Measurements from ENCODE around the gene GRID2IP.
A peak's percentile ranks its signal among the peaks of the same experiment; 100 is the strongest.
"Not testable (repeated sequence)": the region's sequence is repeated elsewhere in the genome, so short reads cannot be mapped to it uniquely, and the experiment has no call there.

The GRID2IP gene

GRCh38 chr7:6482307-6482706, 69.0 kb downstream of the GRID2IP start:
- Histone ChIP-seq H3K36me3 (ENCODE audit: control insufficient read depth in 2 of 2, insufficient read depth in 2 of 2, low read length in 2 of 2) (no peaks in the 10 kb centered on the region), H3K4me3 (ENCODE audit: low read length in 2 of 2) (peak overlapping the region; percentile 78 to 86), H3K4me1 (ENCODE audit: control insufficient read depth, insufficient read depth, low read length) (peaks cover 19% of the 10 kb centered on the region), H3K9me3 (ENCODE audit: control insufficient read depth in 2 of 2, low read length in 2 of 2) (no peaks in the 10 kb centered on the region), H3K9ac (ENCODE audit: low read length in 2 of 2) (peak overlapping the region in 1 of 2 donors; percentile 41), H3K27ac (ENCODE audit: low read length) (no peak overlapping the region), H3K27me3 (ENCODE audit: control insufficient read depth in 1 of 2, insufficient read depth in 2 of 2, low read length in 2 of 2) (no peaks in the 10 kb centered on the region)

DNA sequence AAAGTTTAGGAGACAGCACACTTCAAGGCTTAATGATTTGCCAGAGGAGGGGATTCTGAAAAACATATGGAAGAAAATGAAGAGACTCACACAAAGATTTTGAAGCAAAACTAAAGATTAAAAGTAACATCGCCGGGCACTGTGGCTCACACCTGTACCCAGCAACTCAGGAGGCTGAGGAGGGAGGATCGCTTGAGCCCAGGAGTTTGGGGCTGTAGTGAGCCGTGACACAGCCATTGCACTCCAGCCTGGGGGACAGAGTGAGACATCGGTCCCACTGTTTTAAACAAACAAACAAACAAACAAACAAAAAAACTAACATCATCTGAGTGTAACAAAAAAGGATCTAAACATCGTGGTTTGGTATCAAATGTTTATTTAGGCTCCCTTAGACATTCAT, 69.8 kb downstream of the GRID2IP start:
- Histone ChIP-seq H3K9me3 (ENCODE audit: control insufficient read depth in 2 of 2, low read length in 2 of 2) (no peaks in the 10 kb centered on the region), H3K36me3 (ENCODE audit: control insufficient read depth in 2 of 2, insufficient read depth in 2 of 2, low read length in 2 of 2) (no peaks in the 10 kb centered on the region), H3K4me1 (ENCODE audit: control insufficient read depth, insufficient read depth, low read length) (peaks cover 22% of the 10 kb centered on the region), H3K27me3 (ENCODE audit: control insufficient read depth in 1 of 2, insufficient read depth in 2 of 2, low read length in 2 of 2) (no peaks in the 10 kb centered on the region), H3K4me3 (ENCODE audit: low read length in 2 of 2) (no peak overlapping the region), H3K9ac (ENCODE audit: low read length in 2 of 2) (no peak overlapping the region), H3K27ac (ENCODE audit: low read length) (no peak overlapping the region)

DNA sequence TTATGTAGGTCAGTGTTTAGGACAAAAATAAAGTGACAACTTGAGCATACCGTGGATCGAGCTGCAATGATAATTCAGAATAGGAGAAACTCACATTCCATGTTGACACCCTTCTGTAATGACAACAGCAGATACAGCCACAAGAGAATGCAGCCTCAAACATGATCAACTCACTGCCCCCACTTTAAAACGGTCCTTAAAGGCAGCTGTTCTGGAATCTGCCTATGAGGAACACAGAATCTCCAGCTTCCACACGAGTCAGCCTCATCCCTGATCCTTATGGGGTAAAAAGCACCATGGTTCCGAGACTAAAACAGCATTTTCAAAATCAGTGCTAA, 71.0 kb downstream of the GRID2IP start:
- no peaks in the 10 kb centered on the region for H3K27me3 ChIP-seq (ENCODE audit: control insufficient read depth in 1 of 2, insufficient read depth in 2 of 2, low read length in 2 of 2)
- H3K4me1 ChIP-seq (ENCODE audit: control insufficient read depth, insufficient read depth, low read length) = peaks cover 22% of the 10 kb centered on the region
- no peaks in the 10 kb centered on the region for H3K36me3 ChIP-seq (ENCODE audit: control insufficient read depth in 2 of 2, insufficient read depth in 2 of 2, low read length in 2 of 2)
- H3K9ac ChIP-seq (ENCODE audit: low read length in 2 of 2) = peak overlapping the region; percentile 19 to 30
- no peak overlapping the region for H3K4me3 ChIP-seq (ENCODE audit: low read length in 2 of 2)
- no peaks in the 10 kb centered on the region for H3K9me3 ChIP-seq (ENCODE audit: control insufficient read depth in 2 of 2, low read length in 2 of 2)
- H3K27ac ChIP-seq (ENCODE audit: low read length) = no peak overlapping the region

- Histone ChIP-seq H3K4me1 (ENCODE audit: control insufficient read depth, insufficient read depth, low read length) (peaks cover 16% of the 10 kb centered on the region), H3K4me3 (ENCODE audit: low read length in 2 of 2) (no peak overlapping the region), H3K9me3 (ENCODE audit: control insufficient read depth in 2 of 2, low read length in 2 of 2) (no peaks in the 10 kb centered on the region), H3K27me3 (ENCODE audit: control insufficient read depth in 1 of 2, insufficient read depth in 2 of 2, low read length in 2 of 2) (no peaks in the 10 kb centered on the region), H3K27ac (ENCODE audit: low read length) (no peak overlapping the region), H3K9ac (ENCODE audit: low read length in 2 of 2) (no peak overlapping the region), H3K36me3 (ENCODE audit: control insufficient read depth in 2 of 2, insufficient read depth in 2 of 2, low read length in 2 of 2) (peaks cover 2% of the 10 kb centered on the region in 2 donors)
These were observed 72.2 kb downstream of the GRID2IP start for GRCh38 chr7:6479067-6479466.

DNA sequence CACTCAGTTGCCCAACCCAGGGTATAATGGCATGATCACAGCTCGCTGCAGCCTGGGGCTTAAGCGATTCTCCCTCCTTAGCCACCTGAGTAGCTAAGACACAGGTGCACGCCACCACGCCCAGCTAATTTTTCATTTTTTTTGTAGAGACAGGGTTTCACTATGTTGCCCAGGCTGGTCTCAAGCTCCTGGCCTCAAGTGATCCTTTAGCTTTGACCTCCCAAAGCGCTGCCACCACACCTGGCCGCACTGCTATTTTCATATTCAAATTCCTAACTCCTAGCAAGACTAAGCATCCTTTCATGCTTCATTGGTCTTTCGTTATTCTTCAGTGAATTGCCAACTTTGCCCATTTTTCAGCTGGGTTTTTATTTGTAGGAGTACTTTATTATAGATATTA, 73.1 kb downstream of the GRID2IP start:
- Histone ChIP-seq H3K27ac (ENCODE audit: low read length) (no peak overlapping the region), H3K4me3 (ENCODE audit: low read length in 2 of 2) (no peak overlapping the region), H3K27me3 (ENCODE audit: control insufficient read depth in 1 of 2, insufficient read depth in 2 of 2, low read length in 2 of 2) (no peaks in the 10 kb centered on the region), H3K9ac (ENCODE audit: low read length in 2 of 2) (no peak overlapping the region), H3K4me1 (ENCODE audit: control insufficient read depth, insufficient read depth, low read length) (peaks cover 16% of the 10 kb centered on the region), H3K36me3 (ENCODE audit: control insufficient read depth in 2 of 2, insufficient read depth in 2 of 2, low read length in 2 of 2) (peaks cover 5 to 8% of the 10 kb centered on the region in 2 donors), H3K9me3 (ENCODE audit: control insufficient read depth in 2 of 2, low read length in 2 of 2) (no peaks in the 10 kb centered on the region)

GRCh38 chr7:6477318-6477660, 74.0 kb downstream of the GRID2IP start:
- no peaks in the 10 kb centered on the region for H3K27me3 ChIP-seq (ENCODE audit: control insufficient read depth in 1 of 2, insufficient read depth in 2 of 2, low read length in 2 of 2)
- peaks cover 8% of the 10 kb centered on the region for H3K4me1 ChIP-seq (ENCODE audit: control insufficient read depth, insufficient read depth, low read length)
- no peak overlapping the region for H3K4me3 ChIP-seq (ENCODE audit: low read length in 2 of 2)
- H3K9ac ChIP-seq (ENCODE audit: low read length in 2 of 2) = no peak overlapping the region
- H3K36me3 ChIP-seq (ENCODE audit: control insufficient read depth in 2 of 2, insufficient read depth in 2 of 2, low read length in 2 of 2) = peaks cover 9 to 10% of the 10 kb centered on the region in 2 donors
- H3K27ac ChIP-seq (ENCODE audit: low read length) = no peak overlapping the region
- H3K9me3 ChIP-seq (ENCODE audit: control insufficient read depth in 2 of 2, low read length in 2 of 2) = no peaks in the 10 kb centered on the region

GRCh38 chr7:6476596-6477317, 74.5 kb downstream of the GRID2IP start:
- Histone ChIP-seq H3K36me3 (ENCODE audit: control insufficient read depth in 2 of 2, insufficient read depth in 2 of 2, low read length in 2 of 2) (peaks cover 11 to 13% of the 10 kb centered on the region in 2 donors), H3K4me1 (ENCODE audit: control insufficient read depth, insufficient read depth, low read length) (peaks cover 6% of the 10 kb centered on the region), H3K4me3 (ENCODE audit: low read length in 2 of 2) (no peak overlapping the region), H3K27me3 (ENCODE audit: control insufficient read depth in 1 of 2, insufficient read depth in 2 of 2, low read length in 2 of 2) (no peaks in the 10 kb centered on the region), H3K9ac (ENCODE audit: low read length in 2 of 2) (peak overlapping the region in 1 of 2 donors; percentile 29), H3K27ac (ENCODE audit: low read length) (no peak overlapping the region), H3K9me3 (ENCODE audit: control insufficient read depth in 2 of 2, low read length in 2 of 2) (no peaks in the 10 kb centered on the region)

DNA sequence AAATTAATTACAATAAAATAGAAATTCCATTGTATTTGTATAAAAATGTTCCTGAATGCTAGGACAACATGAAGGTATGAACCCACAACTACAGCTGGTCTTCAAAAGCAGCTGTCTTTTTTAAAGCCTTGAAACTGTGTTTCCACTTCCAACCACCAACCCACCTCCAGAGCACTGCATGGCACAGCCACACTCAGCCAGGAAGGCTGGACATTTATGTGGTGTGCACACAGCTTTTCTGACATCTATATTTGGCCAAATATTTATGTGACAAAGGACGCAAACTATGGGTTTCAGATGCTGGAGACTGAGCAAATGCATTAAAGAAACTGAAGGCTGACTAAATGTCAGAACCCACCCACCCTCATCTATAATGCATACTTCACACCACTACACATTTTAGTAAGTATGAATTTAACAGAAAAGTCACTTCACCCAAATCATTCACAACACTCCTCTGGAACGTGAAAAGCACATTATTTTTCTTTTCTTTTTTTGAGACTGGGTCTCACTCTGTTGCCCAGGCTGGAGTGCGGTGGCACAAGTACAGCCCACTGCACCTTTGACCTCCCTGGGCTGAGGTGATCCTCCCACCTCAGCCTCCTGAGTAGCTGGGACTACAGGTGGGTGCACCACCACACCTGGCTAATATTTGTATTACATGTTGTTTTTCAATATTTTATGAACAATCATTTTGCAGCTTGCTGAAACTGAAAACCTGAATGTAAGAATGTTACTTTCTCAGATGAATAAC, 75.7 kb downstream of the GRID2IP start:
- peaks cover 16 to 17% of the 10 kb centered on the region in 2 donors for H3K36me3 ChIP-seq (ENCODE audit: control insufficient read depth in 2 of 2, insufficient read depth in 2 of 2, low read length in 2 of 2)
- H3K4me1 ChIP-seq (ENCODE audit: control insufficient read depth, insufficient read depth, low read length) = peaks cover 3% of the 10 kb centered on the region

DNA sequence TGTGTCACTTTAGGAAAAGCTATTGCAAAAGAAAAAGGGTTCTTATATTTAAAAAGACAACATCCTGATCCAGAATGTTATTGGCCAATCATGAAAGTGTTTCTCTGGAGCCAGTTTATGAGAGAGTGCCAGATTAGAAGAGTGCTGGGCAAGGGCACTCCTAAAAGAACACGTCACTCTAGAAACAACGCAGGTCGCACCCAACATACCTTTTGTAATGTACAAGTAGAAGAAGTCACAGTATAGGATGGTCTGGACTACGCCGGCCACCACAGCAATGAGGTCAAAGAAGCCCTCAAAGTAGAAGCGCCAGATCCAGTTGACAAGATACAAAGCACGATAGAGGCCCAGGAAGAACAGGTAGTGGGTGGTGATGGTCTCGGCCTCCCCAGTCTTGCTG, 85.4 kb downstream of the GRID2IP start:
- Histone ChIP-seq H3K9ac (ENCODE audit: low read length in 2 of 2) (no peak overlapping the region), H3K27me3 (ENCODE audit: control insufficient read depth in 1 of 2, insufficient read depth in 2 of 2, low read length in 2 of 2) (no peaks in the 10 kb centered on the region), H3K36me3 (ENCODE audit: control insufficient read depth in 2 of 2, insufficient read depth in 2 of 2, low read length in 2 of 2) (peaks cover 47 to 52% of the 10 kb centered on the region in 2 donors), H3K4me3 (ENCODE audit: low read length in 2 of 2) (no peak overlapping the region), H3K27ac (ENCODE audit: low read length) (no peak overlapping the region), H3K9me3 (ENCODE audit: control insufficient read depth in 2 of 2, low read length in 2 of 2) (no peaks in the 10 kb centered on the region), H3K4me1 (ENCODE audit: control insufficient read depth, insufficient read depth, low read length) (no peaks in the 10 kb centered on the region)

More for the DNA sequence above, 75.7 kb downstream of the GRID2IP start:
- Histone ChIP-seq H3K9me3 (ENCODE audit: control insufficient read depth in 2 of 2, low read length in 2 of 2) (no peaks in the 10 kb centered on the region), H3K4me3 (ENCODE audit: low read length in 2 of 2) (no peak overlapping the region), H3K27ac (ENCODE audit: low read length) (no peak overlapping the region), H3K9ac (ENCODE audit: low read length in 2 of 2) (no peak overlapping the region), H3K27me3 (ENCODE audit: control insufficient read depth in 1 of 2, insufficient read depth in 2 of 2, low read length in 2 of 2) (no peaks in the 10 kb centered on the region)

DNA sequence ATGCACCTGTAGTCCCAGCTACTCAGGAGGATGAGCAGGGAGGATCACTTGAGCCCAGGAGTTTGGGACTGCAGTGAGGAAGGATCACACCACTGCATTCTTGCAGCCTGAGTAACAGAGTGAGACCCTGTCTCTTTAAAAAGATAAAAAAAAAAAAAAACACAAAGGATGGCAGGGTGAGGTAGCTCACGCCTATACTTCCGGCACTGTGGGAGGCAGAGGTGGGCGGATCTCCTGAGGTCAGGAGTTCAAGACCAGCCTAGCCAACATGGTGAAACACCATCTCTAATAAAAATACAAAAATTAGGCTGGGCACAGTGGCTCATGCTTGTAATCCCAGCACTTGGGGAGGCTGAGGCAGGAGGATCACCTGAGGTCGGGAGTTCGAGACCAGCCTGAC, 87.7 kb downstream of the GRID2IP start:
- H3K36me3 ChIP-seq (ENCODE audit: control insufficient read depth in 2 of 2, insufficient read depth in 2 of 2, low read length in 2 of 2) = peaks cover 34 to 50% of the 10 kb centered on the region in 2 donors
- H3K27me3 ChIP-seq (ENCODE audit: control insufficient read depth in 1 of 2, insufficient read depth in 2 of 2, low read length in 2 of 2); H3K4me3 ChIP-seq (ENCODE audit: low read length in 2 of 2); H3K27ac ChIP-seq (ENCODE audit: low read length); H3K9ac ChIP-seq (ENCODE audit: low read length in 2 of 2); H3K4me1 ChIP-seq (ENCODE audit: control insufficient read depth, insufficient read depth, low read length); H3K9me3 ChIP-seq (ENCODE audit: control insufficient read depth in 2 of 2, low read length in 2 of 2): not testable (repeated sequence)

DNA sequence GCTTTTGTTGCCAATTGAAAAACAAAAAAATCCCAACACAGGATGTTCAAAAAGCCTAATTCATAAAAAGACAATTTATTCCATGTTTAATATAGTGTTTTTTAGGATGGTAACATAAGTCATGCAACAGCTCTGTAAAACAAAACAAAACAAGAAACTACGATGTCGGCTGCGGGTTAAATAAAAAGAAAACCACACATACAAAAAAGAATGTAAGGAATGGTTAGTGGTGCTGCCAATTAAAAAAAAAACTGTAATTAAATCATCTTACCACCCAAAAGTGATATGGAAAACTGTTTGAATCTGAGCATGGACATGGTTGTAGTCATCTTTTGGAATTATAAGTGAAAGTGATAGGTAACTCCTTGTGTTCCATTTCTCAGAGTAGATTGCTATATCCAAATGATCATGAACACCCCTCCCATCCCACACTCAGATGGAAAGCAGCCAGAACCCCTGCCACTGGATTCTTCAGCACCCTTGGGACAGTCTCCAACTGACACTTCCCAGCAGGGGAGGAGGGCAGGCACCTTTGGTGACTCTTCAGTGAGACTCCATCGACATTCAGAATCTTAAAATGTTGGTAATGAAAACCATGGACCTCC, 89.2 kb downstream of the GRID2IP start:
- Histone ChIP-seq H3K27me3 (ENCODE audit: control insufficient read depth in 1 of 2, insufficient read depth in 2 of 2, low read length in 2 of 2) (no peaks in the 10 kb centered on the region), H3K27ac (ENCODE audit: low read length) (no peak overlapping the region), H3K9me3 (ENCODE audit: control insufficient read depth in 2 of 2, low read length in 2 of 2) (no peaks in the 10 kb centered on the region), H3K4me3 (ENCODE audit: low read length in 2 of 2) (no peak overlapping the region), H3K9ac (ENCODE audit: low read length in 2 of 2) (no peak overlapping the region), H3K4me1 (ENCODE audit: control insufficient read depth, insufficient read depth, low read length) (no peaks in the 10 kb centered on the region), H3K36me3 (ENCODE audit: control insufficient read depth in 2 of 2, insufficient read depth in 2 of 2, low read length in 2 of 2) (peaks cover 25 to 42% of the 10 kb centered on the region in 2 donors)

Measured in stomach smooth muscle (tissue), 2 donors.